Mesenchymal stem cell (in vitro differentiated cells and primary cell): ENCODE results near the gene NUDT8.
A peak's percentile ranks its signal among the peaks of the same experiment; 100 is the strongest.

Experiments
- DNase-seq: peaks from one replicate; pipeline ENCODE4 v3.0.0-alpha.2; 2013
- H2AFZ ChIP-seq: one replicate; pipeline ENCODE4 v1.6.1; 2013; ENCODE audit warnings: low read depth, mild to moderate bottlenecking, control low read depth, inconsistent platforms, low read length, moderate library complexity
- H2AK5ac ChIP-seq: 2 replicates; pipeline ENCODE4 v1.6.1; 2013; ENCODE audit warnings: low read length, moderate library complexity, mild to moderate bottlenecking, inconsistent platforms; ENCODE audit not compliant: severe bottlenecking
- H2BK120ac ChIP-seq: one replicate; pipeline ENCODE4 v1.6.1; 2013; ENCODE audit warnings: low read depth, mild to moderate bottlenecking, inconsistent platforms, low read length, moderate library complexity
- H2BK12ac ChIP-seq, 2 experiments: one replicate each; pipeline ENCODE4 v1.6.1; 2013; ENCODE audit warnings: inconsistent platforms in 2 of 2, low read length in 2 of 2, mild to moderate bottlenecking in 2 of 2, moderate library complexity in 2 of 2, control low read depth in 1 of 2
- H2BK15ac ChIP-seq: one replicate; pipeline ENCODE4 v1.6.1; 2013; ENCODE audit warnings: mild to moderate bottlenecking, low read depth, inconsistent platforms; ENCODE audit not compliant: poor library complexity, severe bottlenecking
- H2BK5ac ChIP-seq: 2 replicates; pipeline ENCODE4 v1.6.1; 2013; ENCODE audit warnings: low read depth, mild to moderate bottlenecking, low read length, control low read depth, inconsistent platforms; ENCODE audit not compliant: poor library complexity, severe bottlenecking
- H3K14ac ChIP-seq, 2 experiments: one replicate each; pipeline ENCODE4 v1.6.1; 2013; ENCODE audit warnings: inconsistent platforms in 2 of 2, low read length in 2 of 2, control low read depth in 1 of 2, mild to moderate bottlenecking in 1 of 2, moderate library complexity in 1 of 2
- H3K18ac ChIP-seq, 2 experiments: one replicate each; pipeline ENCODE4 v1.6.1; 2013; ENCODE audit warnings: inconsistent platforms in 2 of 2, low read length in 2 of 2, control low read depth in 1 of 2, low read depth in 1 of 2, mild to moderate bottlenecking in 1 of 2
- H3K23ac ChIP-seq, 2 experiments: one replicate each; pipeline ENCODE4 v1.6.1; 2013; ENCODE audit warnings: inconsistent platforms in 2 of 2, low read length in 2 of 2, mild to moderate bottlenecking in 2 of 2, moderate library complexity in 2 of 2, control low read depth in 1 of 2
- H3K27ac ChIP-seq: 2 replicates; pipeline ENCODE4 v1.5.1; 2013; ENCODE audit warnings: mild to moderate bottlenecking, moderate library complexity, low read length, control low read depth, inconsistent platforms; ENCODE audit not compliant: poor library complexity, severe bottlenecking
- H3K27me3 ChIP-seq, 2 experiments: 2 replicates each; pipeline versions ENCODE4 v1.6.1 to v1.7.0; 2013; ENCODE audit warnings: low read length in 2 of 2, mild to moderate bottlenecking in 2 of 2, moderate library complexity in 2 of 2, control low read depth in 1 of 2, inconsistent platforms in 1 of 2; ENCODE audit not compliant: control insufficient read depth in 1 of 2, insufficient read depth in 1 of 2
- H3K36me3 ChIP-seq, 2 experiments: 2 replicates each; pipeline versions ENCODE4 v1.6.1 to v1.7.0; 2013; ENCODE audit warnings: low read length in 2 of 2, control low read depth in 1 of 2, inconsistent platforms in 1 of 2, low read depth in 1 of 2, mild to moderate bottlenecking in 1 of 2; ENCODE audit not compliant: insufficient read depth in 2 of 2, control insufficient read depth in 1 of 2
- H3K4ac ChIP-seq, 2 experiments: one replicate each; pipeline ENCODE4 v1.6.1; 2013; ENCODE audit warnings: inconsistent platforms in 2 of 2, low read length in 2 of 2, mild to moderate bottlenecking in 2 of 2, moderate library complexity in 2 of 2, control low read depth in 1 of 2, low read depth in 1 of 2
- H3K4me1 ChIP-seq: 2 replicates; pipeline ENCODE4 v1.6.1; 2013; ENCODE audit warnings: low read depth, low read length, control low read depth; ENCODE audit not compliant: control insufficient read depth, insufficient read depth
- H3K4me2 ChIP-seq: 2 replicates; pipeline ENCODE4 v1.6.1; 2013; ENCODE audit warnings: low read length, mild to moderate bottlenecking, inconsistent platforms; ENCODE audit not compliant: poor library complexity, severe bottlenecking
- H3K4me3 ChIP-seq, 2 experiments: 2 replicates each; pipeline versions ENCODE4 v1.5.1 to v1.7.0; 2013; ENCODE audit warnings: low read length in 2 of 2, mild to moderate bottlenecking in 2 of 2, control low read depth in 1 of 2, low read depth in 1 of 2; ENCODE audit not compliant: insufficient read depth in 1 of 2
- H3K79me1 ChIP-seq: replicated peaks from 2 replicates; pipeline ENCODE4 v1.6.1; 2013; ENCODE audit warnings: mild to moderate bottlenecking, control low read depth, low read length, inconsistent platforms; ENCODE audit not compliant: poor library complexity, severe bottlenecking
- H3K9ac ChIP-seq: 2 replicates; pipeline ENCODE4 v1.7.0; 2013; ENCODE audit warnings: mild to moderate bottlenecking, low read length, moderate library complexity
- H3K9me3 ChIP-seq: 2 replicates; pipeline ENCODE4 v1.7.0; 2013; ENCODE audit warnings: mild to moderate bottlenecking, low read length; ENCODE audit not compliant: control insufficient read depth
- H4K8ac ChIP-seq: one replicate; pipeline ENCODE4 v1.6.1; 2013; ENCODE audit warnings: inconsistent platforms, mild to moderate bottlenecking, low read length, moderate library complexity
- H4K91ac ChIP-seq: one replicate; pipeline ENCODE4 v1.6.1; 2013; ENCODE audit warnings: mild to moderate bottlenecking, low read length, inconsistent platforms
- WGBS: methylation state at CpG from one replicate; pipeline ENCODE4 v1.1.7; 2013; ENCODE audit warnings: mixed read lengths; 5-methylcytosine and 5-hydroxymethylcytosine counted together

NUDT8 gene

GRCh38 chr11:67630943-67631331 lies 1.2 kb upstream of the NUDT8 start:
- Histone ChIP-seq H3K4ac (peak overlapping the region in 1 of 2 experiments; percentile 22), H3K79me1 (no peaks in the 10 kb centered on the region), H2BK12ac (peak overlapping the region; percentile 12 to 95), H3K27me3 (peaks cover 5 to 20% of the 10 kb centered on the region in 2 experiments), H3K9me3 (no peaks in the 10 kb centered on the region), H2BK5ac (no peak overlapping the region), H4K8ac (peak overlapping the region; percentile 71), H2BK15ac (no peak overlapping the region), H2AK5ac (peak overlapping the region; percentile 60), H3K9ac (peak overlapping the region; percentile 82), H3K14ac (peak overlapping the region in 1 of 2 experiments; percentile 13), H3K27ac (peak overlapping the region; percentile 46), H3K18ac (peak overlapping the region; percentile 17 to 79), H4K91ac (peak overlapping the region; percentile 65), H3K36me3 (peaks cover 0 to 20% of the 10 kb centered on the region in 2 experiments), H3K4me3 (peak overlapping the region; percentile 62 to 82), H3K4me2 (peak overlapping the region; percentile 73), H2BK120ac (no peak overlapping the region), H3K4me1 (peaks cover 21% of the 10 kb centered on the region), H3K23ac (no peak overlapping the region), H2AFZ (peak overlapping the region; percentile 97)
- DNase-seq = no peak
- 70% methylated on average over 11 of the region's 16 CpGs for WGBS

DNA sequence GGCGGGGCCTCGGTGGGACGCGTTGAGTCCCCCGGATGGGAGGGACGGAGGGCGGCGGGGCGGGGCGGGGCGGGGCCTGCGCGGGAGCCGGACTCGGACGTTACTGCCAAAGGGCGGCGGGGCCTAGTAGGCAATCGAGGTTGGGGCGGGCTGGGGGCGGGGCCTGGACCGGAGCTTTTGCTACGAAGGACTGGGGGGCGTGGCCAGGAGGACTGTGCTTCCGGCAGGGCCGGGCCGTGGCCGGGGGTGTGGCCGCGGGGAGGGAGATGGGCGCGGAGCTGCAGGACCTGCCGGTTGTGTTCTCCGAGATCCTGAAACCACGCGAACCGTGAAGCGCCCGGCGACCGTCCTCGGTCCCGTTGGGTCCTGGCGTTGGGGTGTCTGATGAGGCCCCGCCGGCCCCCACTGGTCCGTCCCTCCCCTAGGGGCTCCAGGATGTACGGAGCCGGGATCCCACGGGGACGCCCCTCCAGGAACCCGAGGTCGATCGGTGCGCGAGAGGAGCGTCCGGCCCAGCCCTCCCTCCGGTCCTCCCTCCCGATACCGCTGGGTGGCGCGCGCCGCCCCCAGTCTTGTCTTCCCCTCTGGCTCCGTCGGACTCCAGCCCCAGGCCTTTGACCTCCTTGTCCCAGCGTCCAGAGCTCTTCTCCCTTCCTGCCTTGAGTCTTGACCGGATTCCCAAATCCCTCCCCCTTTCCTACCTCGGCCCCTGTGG lies 648 bp upstream of the NUDT8 start:
- Histone ChIP-seq H2AFZ (peak overlapping the region; percentile 97), H3K4ac (peak overlapping the region in 1 of 2 experiments; percentile 22), H3K36me3 (peaks cover 0 to 20% of the 10 kb centered on the region in 2 experiments), H3K4me1 (peaks cover 21% of the 10 kb centered on the region), H3K79me1 (no peaks in the 10 kb centered on the region), H3K4me2 (peak overlapping the region; percentile 73), H3K27ac (peak overlapping the region; percentile 69), H3K27me3 (peaks cover 5 to 20% of the 10 kb centered on the region in 2 experiments), H2AK5ac (peak overlapping the region; percentile 47), H3K9ac (peak overlapping the region; percentile 82), H2BK15ac (peak overlapping the region; percentile 15), H3K14ac (peak overlapping the region in 1 of 2 experiments; percentile 29), H2BK5ac (peak overlapping the region; percentile 39), H2BK120ac (no peak overlapping the region), H4K8ac (peak overlapping the region; percentile 71), H3K4me3 (peak overlapping the region; percentile 62 to 82), H4K91ac (peak overlapping the region; percentile 65), H3K23ac (no peak overlapping the region), H3K9me3 (no peaks in the 10 kb centered on the region), H2BK12ac (peak overlapping the region in 1 of 2 experiments; percentile 95), H3K18ac (peak overlapping the region; percentile 26 to 79)
- peak; percentile 97 for DNase-seq
- under 1% methylated on average over 39 of the region's 70 CpGs for WGBS

DNA sequence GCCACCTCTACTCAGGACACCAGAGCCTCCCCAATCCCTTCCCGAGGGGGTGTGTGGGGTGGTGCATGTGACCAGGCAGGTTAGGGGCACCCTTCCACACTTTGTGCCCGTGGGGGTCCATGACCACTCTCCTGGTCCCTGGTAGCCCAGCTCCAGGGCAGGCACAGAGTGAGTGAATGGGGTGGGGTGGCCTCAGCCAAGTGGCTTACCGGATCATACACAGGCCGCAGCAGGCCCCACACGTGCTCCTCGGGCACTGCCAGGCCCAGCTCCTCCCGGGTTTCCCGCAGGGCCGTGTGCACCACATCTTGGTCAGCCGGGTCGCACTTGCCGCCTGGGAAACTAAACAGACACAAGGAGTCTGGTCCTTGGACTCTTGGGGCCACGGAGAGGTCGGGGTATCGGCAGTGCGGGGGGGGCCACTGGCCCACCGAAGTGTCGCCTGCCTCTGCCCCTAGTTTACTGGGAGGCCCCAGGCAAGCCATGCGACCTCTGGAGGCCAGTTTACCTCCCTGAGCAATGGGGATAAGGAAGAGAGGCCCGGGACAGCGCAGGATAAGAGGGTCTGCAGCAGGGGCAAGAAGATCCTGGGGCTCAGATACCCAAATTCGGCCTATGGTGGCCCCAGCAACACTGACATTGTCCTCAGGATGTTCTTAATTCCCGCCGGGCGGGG lies 889 bp downstream of the NUDT8 start:
- Histone ChIP-seq H4K8ac (peak overlapping the region; percentile 8), H3K4me2 (peak overlapping the region; percentile 91), H2BK15ac (no peak overlapping the region), H2BK5ac (no peak overlapping the region), H3K4me3 (peak overlapping the region; percentile 65 to 80), H4K91ac (no peak overlapping the region), H2AK5ac (no peak overlapping the region), H3K36me3 (peaks cover 0 to 20% of the 10 kb centered on the region in 2 experiments), H2BK12ac (peak overlapping the region in 1 of 2 experiments; percentile 10), H3K9me3 (no peaks in the 10 kb centered on the region), H3K18ac (no peak overlapping the region), H3K14ac (no peak overlapping the region), H3K4me1 (peaks cover 21% of the 10 kb centered on the region), H3K23ac (no peak overlapping the region), H2BK120ac (no peak overlapping the region), H3K27me3 (peaks cover 0 to 4% of the 10 kb centered on the region in 2 experiments), H3K79me1 (no peaks in the 10 kb centered on the region), H3K9ac (no peak overlapping the region), H3K4ac (no peak overlapping the region), H2AFZ (no peak overlapping the region), H3K27ac (no peak overlapping the region)
- WGBS = 50% methylated on average over 23 of the region's 25 CpGs
- no peak for DNase-seq
